ENCODE results near the gene DDX24.

The DDX24 gene

GRCh38 chr14:94044476-94045091 is 36.4 kb downstream of the DDX24 start:
- H3K9ac ChIP-seq (ENCODE audit: low read length) = no peak overlapping the region
- H3K27me3 ChIP-seq (replicated peaks; ENCODE audit: control insufficient read depth, insufficient read depth, low read length) = no peaks in the 10 kb centered on the region
- no peak overlapping the region for H3K4me3 ChIP-seq (ENCODE audit: low read length)
- peaks cover 61% of the 10 kb centered on the region for H3K36me3 ChIP-seq (ENCODE audit: control insufficient read depth, insufficient read depth, low read length, severe bottlenecking)
- peaks cover 29% of the 10 kb centered on the region for H3K4me1 ChIP-seq (ENCODE audit: control insufficient read depth, insufficient read depth, low read length)
- no peaks in the 10 kb centered on the region for H3K9me3 ChIP-seq (ENCODE audit: control insufficient read depth, low read length)
- DNase-seq (ENCODE audit: low read depth) = no peak

- DNase-seq (ENCODE audit: low read depth) = no peak
- Histone ChIP-seq H3K27me3 (replicated peaks; ENCODE audit: control insufficient read depth, insufficient read depth, low read length) (no peaks in the 10 kb centered on the region), H3K9me3 (ENCODE audit: control insufficient read depth, low read length) (no peaks in the 10 kb centered on the region), H3K9ac (ENCODE audit: low read length) (no peak overlapping the region), H3K36me3 (ENCODE audit: control insufficient read depth, insufficient read depth, low read length, severe bottlenecking) (peaks cover 54% of the 10 kb centered on the region), H3K4me3 (ENCODE audit: low read length) (no peak overlapping the region), H3K4me1 (ENCODE audit: control insufficient read depth, insufficient read depth, low read length) (peaks cover 29% of the 10 kb centered on the region)
Observed at GRCh38 chr14:94043756-94044475, 37.1 kb downstream of the DDX24 start.

GRCh38 chr14:94043111-94043755 is 37.8 kb downstream of the DDX24 start:
- H3K9me3 ChIP-seq (ENCODE audit: control insufficient read depth, low read length) = no peaks in the 10 kb centered on the region
- H3K9ac ChIP-seq (ENCODE audit: low read length) = no peak overlapping the region
- no peak for DNase-seq (ENCODE audit: low read depth)
- peaks cover 29% of the 10 kb centered on the region for H3K4me1 ChIP-seq (ENCODE audit: control insufficient read depth, insufficient read depth, low read length)
- H3K36me3 ChIP-seq (ENCODE audit: control insufficient read depth, insufficient read depth, low read length, severe bottlenecking) = peaks cover 48% of the 10 kb centered on the region
- H3K4me3 ChIP-seq (ENCODE audit: low read length) = no peak overlapping the region
- H3K27me3 ChIP-seq (replicated peaks; ENCODE audit: control insufficient read depth, insufficient read depth, low read length) = no peaks in the 10 kb centered on the region

- Histone ChIP-seq H3K4me3 (ENCODE audit: low read length) (no peak overlapping the region), H3K36me3 (ENCODE audit: control insufficient read depth, insufficient read depth, low read length, severe bottlenecking) (peaks cover 41% of the 10 kb centered on the region), H3K9me3 (ENCODE audit: control insufficient read depth, low read length) (no peaks in the 10 kb centered on the region), H3K27me3 (replicated peaks; ENCODE audit: control insufficient read depth, insufficient read depth, low read length) (no peaks in the 10 kb centered on the region), H3K9ac (ENCODE audit: low read length) (no peak overlapping the region), H3K4me1 (ENCODE audit: control insufficient read depth, insufficient read depth, low read length) (peaks cover 29% of the 10 kb centered on the region)
- DNase-seq (ENCODE audit: low read depth) = no peak
Observed at GRCh38 chr14:94042433-94043091, 38.4 kb downstream of the DDX24 start.

- Histone ChIP-seq H3K9me3 (ENCODE audit: control insufficient read depth, low read length) (no peaks in the 10 kb centered on the region), H3K36me3 (ENCODE audit: control insufficient read depth, insufficient read depth, low read length, severe bottlenecking) (peaks cover 33% of the 10 kb centered on the region), H3K4me3 (ENCODE audit: low read length) (no peak overlapping the region), H3K4me1 (ENCODE audit: control insufficient read depth, insufficient read depth, low read length) (peaks cover 29% of the 10 kb centered on the region), H3K27me3 (replicated peaks; ENCODE audit: control insufficient read depth, insufficient read depth, low read length) (no peaks in the 10 kb centered on the region), H3K9ac (ENCODE audit: low read length) (peak overlapping the region; percentile 21)
- DNase-seq (ENCODE audit: low read depth) = no peak
Observed at GRCh38 chr14:94041551-94042346, 39.3 kb downstream of the DDX24 start.

- H3K27me3 ChIP-seq (replicated peaks; ENCODE audit: control insufficient read depth, insufficient read depth, low read length) = no peaks in the 10 kb centered on the region
- H3K9ac ChIP-seq (ENCODE audit: low read length) = no peak overlapping the region
- no peak for DNase-seq (ENCODE audit: low read depth)
- H3K4me3 ChIP-seq (ENCODE audit: low read length) = no peak overlapping the region
- peaks cover 23% of the 10 kb centered on the region for H3K36me3 ChIP-seq (ENCODE audit: control insufficient read depth, insufficient read depth, low read length, severe bottlenecking)
- no peaks in the 10 kb centered on the region for H3K9me3 ChIP-seq (ENCODE audit: control insufficient read depth, low read length)
- H3K4me1 ChIP-seq (ENCODE audit: control insufficient read depth, insufficient read depth, low read length) = peaks cover 29% of the 10 kb centered on the region
Observed at GRCh38 chr14:94040796-94041195, 40.2 kb downstream of the DDX24 start.

GRCh38 chr14:94040247-94040646 is 40.8 kb downstream of the DDX24 start:
- H3K9ac ChIP-seq (ENCODE audit: low read length) = no peak overlapping the region
- H3K27me3 ChIP-seq (replicated peaks; ENCODE audit: control insufficient read depth, insufficient read depth, low read length) = no peaks in the 10 kb centered on the region
- no peaks in the 10 kb centered on the region for H3K9me3 ChIP-seq (ENCODE audit: control insufficient read depth, low read length)
- H3K36me3 ChIP-seq (ENCODE audit: control insufficient read depth, insufficient read depth, low read length, severe bottlenecking) = peaks cover 18% of the 10 kb centered on the region
- H3K4me1 ChIP-seq (ENCODE audit: control insufficient read depth, insufficient read depth, low read length) = peaks cover 29% of the 10 kb centered on the region
- H3K4me3 ChIP-seq (ENCODE audit: low read length) = no peak overlapping the region
- DNase-seq (ENCODE audit: low read depth) = no peak

GRCh38 chr14:94038921-94039629 is 41.9 kb downstream of the DDX24 start:
- Histone ChIP-seq H3K9ac (ENCODE audit: low read length) (no peak overlapping the region), H3K9me3 (ENCODE audit: control insufficient read depth, low read length) (peaks cover 2% of the 10 kb centered on the region), H3K4me3 (ENCODE audit: low read length) (no peak overlapping the region), H3K36me3 (ENCODE audit: control insufficient read depth, insufficient read depth, low read length, severe bottlenecking) (peaks cover 7% of the 10 kb centered on the region), H3K4me1 (ENCODE audit: control insufficient read depth, insufficient read depth, low read length) (peaks cover 29% of the 10 kb centered on the region), H3K27me3 (replicated peaks; ENCODE audit: control insufficient read depth, insufficient read depth, low read length) (no peaks in the 10 kb centered on the region)
- DNase-seq (ENCODE audit: low read depth) = no peak

- Histone ChIP-seq H3K4me3 (ENCODE audit: low read length) (no peak overlapping the region), H3K9ac (ENCODE audit: low read length) (no peak overlapping the region), H3K27me3 (replicated peaks; ENCODE audit: control insufficient read depth, insufficient read depth, low read length) (no peaks in the 10 kb centered on the region), H3K9me3 (ENCODE audit: control insufficient read depth, low read length) (peaks cover 2% of the 10 kb centered on the region), H3K36me3 (ENCODE audit: control insufficient read depth, insufficient read depth, low read length, severe bottlenecking) (peaks cover 1% of the 10 kb centered on the region), H3K4me1 (ENCODE audit: control insufficient read depth, insufficient read depth, low read length) (peaks cover 28% of the 10 kb centered on the region)
- DNase-seq (ENCODE audit: low read depth) = no peak
Observed at GRCh38 chr14:94038510-94038909, 42.5 kb downstream of the DDX24 start.

- Histone ChIP-seq H3K4me1 (ENCODE audit: control insufficient read depth, insufficient read depth, low read length) (peaks cover 22% of the 10 kb centered on the region), H3K27me3 (replicated peaks; ENCODE audit: control insufficient read depth, insufficient read depth, low read length) (no peaks in the 10 kb centered on the region), H3K9ac (ENCODE audit: low read length) (no peak overlapping the region), H3K9me3 (ENCODE audit: control insufficient read depth, low read length) (peaks cover 2% of the 10 kb centered on the region), H3K4me3 (ENCODE audit: low read length) (no peak overlapping the region), H3K36me3 (ENCODE audit: control insufficient read depth, insufficient read depth, low read length, severe bottlenecking) (no peaks in the 10 kb centered on the region)
- no peak for DNase-seq (ENCODE audit: low read depth)
Observed at GRCh38 chr14:94037954-94038353, 43.0 kb downstream of the DDX24 start.

Measured in adipocyte (in vitro differentiated cells).